K562 (cell line): ENCODE results near the gene CYP11A1. TPM values are rescaled to one million over a fixed set of nuclear protein-coding genes. Genes with fewer than 3 reads are reported as not detected.

Experiments used
- ATAC-seq: fragments of 200-7000 bp; cut with Tn5 transposase; 3 replicates; pipeline ENCODE4 v1.9.1; 2020; ENCODE audit warnings: moderate library complexity
- BruUV-seq: library from RNA; stranded (reverse); fragments of 400-500 nt; replicated peaks from 2 replicates; lab custom pipeline; 2021; lab: Mats Ljungman, UMichigan
- CTCF ChIA-PET: fragments of 300-600 bp; formaldehyde crosslinking; extraction: SDS; loops from one replicate; lab custom pipeline; 2021; ENCODE audit warnings: low intra/inter-chr PET ratio; lab: Yijun Ruan, JAX
- POLR2A ChIA-PET: fragments of 300-600, 350-650 bp; sonication (Branson Sonifier 250); formaldehyde crosslinking; extraction: SDS; loops from one replicate; lab custom pipeline; 2021; ENCODE audit warnings: antibody characterized with exemption, inconsistent platforms; lab: Yijun Ruan, JAX
- DNase-seq, 4 experiments: peaks; one replicate each; pipeline versions ENCODE4 v3.0.0 to v3.0.0-alpha.2; 2011 to 2018; ENCODE audit warnings: low spot score in 3 of 4, mixed read lengths in 3 of 4; ENCODE audit errors: extremely low read depth in 1 of 4
- FAIRE-seq: peaks from 2 replicates; lab custom pipeline; 2011; peaks lifted over from hg19 to GRCh38; lab: Jason Lieb, UNC
- H2AFZ ChIP-seq: 2 replicates; pipeline ENCODE4 v1.6.0; 2011; ENCODE audit warnings: low read depth, low read length, control low read depth, inconsistent platforms
- H3K27ac ChIP-seq: fragments of 200-600 bp; 3 replicates; pipeline ENCODE4 v1.8.0; 2011; ENCODE audit warnings: low read depth, mild to moderate bottlenecking, control low read depth, inconsistent platforms, low read length, moderate library complexity, mixed read lengths; ENCODE audit errors: extremely low read depth
- H3K27me3 ChIP-seq, 2 experiments: fragments of 300-600 bp in 1 of 2; 2 replicates in 1 of 2; 3 replicates in 1 of 2; pipeline versions ENCODE4 v1.6.0 to v1.8.0; 2011; ENCODE audit warnings: inconsistent platforms in 2 of 2, low read length in 2 of 2, mild to moderate bottlenecking in 1 of 2, mixed read lengths in 1 of 2, moderate library complexity in 1 of 2; ENCODE audit not compliant: control insufficient read depth in 2 of 2, insufficient read depth in 2 of 2
- H3K36me3 ChIP-seq: fragments of 300-600 bp; 3 replicates; pipeline ENCODE4 v1.8.0; 2011; ENCODE audit warnings: mild to moderate bottlenecking, low read length, inconsistent platforms; ENCODE audit not compliant: control insufficient read depth, insufficient read depth
- H3K4me1 ChIP-seq, 2 experiments: fragments of 200-600 bp in 1 of 2; replicated peaks in 1 of 2; 2 replicates in 1 of 2; 3 replicates in 1 of 2; pipeline versions ENCODE4 v1.5.1 to v1.8.0; 2011; ENCODE audit warnings: inconsistent platforms in 2 of 2, low read length in 2 of 2, mild to moderate bottlenecking in 1 of 2, mixed read lengths in 1 of 2, moderate library complexity in 1 of 2; ENCODE audit not compliant: control insufficient read depth in 2 of 2, insufficient read depth in 2 of 2
- H3K4me2 ChIP-seq: 2 replicates; pipeline ENCODE4 v1.6.1; 2011; ENCODE audit warnings: low read length, control low read depth, inconsistent platforms, mixed read lengths; ENCODE audit not compliant: insufficient read depth
- H3K4me3 ChIP-seq: fragments of 200-600 bp; sonication (generic), shearing (Covaris generic); 2 replicates; pipeline ENCODE4 v1.5.1; 2016; ENCODE audit warnings: control low read depth, inconsistent platforms
- H3K79me2 ChIP-seq: fragments of 200-600 bp; 3 replicates; pipeline ENCODE4 v1.8.0; 2011; ENCODE audit warnings: low read length, inconsistent platforms; ENCODE audit not compliant: control insufficient read depth, insufficient read depth
- H3K9ac ChIP-seq, 2 experiments: 2 replicates each; pipeline versions ENCODE4 v1.6.0 to v1.6.1; 2011; ENCODE audit warnings: low read depth in 2 of 2, low read length in 2 of 2, control low read depth in 1 of 2, inconsistent platforms in 1 of 2, mild to moderate bottlenecking in 1 of 2, mixed read lengths in 1 of 2; ENCODE audit not compliant: insufficient read depth in 1 of 2
- H3K9me1 ChIP-seq: one replicate; pipeline ENCODE4 v1.6.0; 2011; ENCODE audit warnings: inconsistent platforms, mild to moderate bottlenecking, low read length, moderate library complexity; ENCODE audit not compliant: control insufficient read depth, insufficient read depth
- H3K9me3 ChIP-seq: replicated peaks from 2 replicates; pipeline ENCODE4 v1.5.1; 2011; ENCODE audit warnings: low read depth, low read length, inconsistent platforms; ENCODE audit not compliant: control insufficient read depth, insufficient read depth
- H4K20me1 ChIP-seq: replicated peaks from 2 replicates; pipeline ENCODE4 v1.6.1; 2011; ENCODE audit warnings: low read length, inconsistent platforms, mixed read lengths; ENCODE audit not compliant: control insufficient read depth, insufficient read depth
- BRCA1 ChIP-seq, 2 experiments: fragments of 450-650 bp in 1 of 2; sonication (generic) in 1 of 2; formaldehyde crosslinking in 1 of 2; IDR thresholded peaks; 2 replicates each; pipeline versions ENCODE4 v1.5.0 to v1.6.1; 2017 to 2020; ENCODE audit warnings: mild to moderate bottlenecking in 1 of 2, missing genetic modification reagents in 1 of 2
- CBX5 ChIP-seq: IDR thresholded peaks from 2 replicates; pipeline ENCODE4 v1.6.1; 2014; ENCODE audit warnings: low read depth, borderline replicate concordance
- HCFC1 ChIP-seq: IDR thresholded peaks from 2 replicates; pipeline ENCODE4 v1.6.1; 2012; ENCODE audit warnings: low read depth, low read length, improper control_type of control experiment
- HMG20A ChIP-seq: fragments of 450-650 bp; formaldehyde crosslinking; conservative IDR thresholded peaks from 2 replicates; pipeline ENCODE4 v1.4.0; 2020; ENCODE audit warnings: mild to moderate bottlenecking, mixed read lengths
- KDM1A ChIP-seq, 2 experiments: fragments of 450-650 bp; IDR thresholded peaks; 2 replicates each; pipeline ENCODE4 v1.6.1; 2016; ENCODE audit warnings: mild to moderate bottlenecking in 2 of 2
- SLC30A9 ChIP-seq: fragments of 250-450 bp; sonication (Bioruptor Pico); IDR thresholded peaks from 2 replicates; pipeline ENCODE4 v1.8.0; 2022; ENCODE audit warnings: mild to moderate bottlenecking, moderate library complexity
- ZNF12 ChIP-seq: sonication (generic); formaldehyde crosslinking; IDR thresholded peaks from 2 replicates; pipeline ENCODE4 v1.4.0; 2020; ENCODE audit warnings: mild to moderate bottlenecking, missing genetic modification reagents
- ZNF197 ChIP-seq: fragments of 200-800 bp; sonication (Bioruptor generic); IDR thresholded peaks from 2 replicates; pipeline ENCODE4 v1.6.1; 2016; ENCODE audit warnings: low read depth, missing genetic modification characterization, missing compliant biosample characterization
- ZNF3 ChIP-seq: fragments of 250-450 bp; sonication (Bioruptor Pico); IDR thresholded peaks from 2 replicates; pipeline ENCODE4 v1.5.0; 2021; ENCODE audit warnings: mild to moderate bottlenecking, moderate library complexity
- WGBS: fragments of 100-300 bp; shearing (Covaris generic); methylation state at CpG from one replicate; pipeline ENCODE4 v1.1.6; 2016; ENCODE audit warnings: low coverage, mixed read lengths; ENCODE audit not compliant: insufficient coverage; ENCODE audit errors: missing lambda C conversion rate; 5-methylcytosine and 5-hydroxymethylcytosine counted together
- in situ Hi-C: fragments of 300-500 bp; cut with MboI; formaldehyde crosslinking; loops from 4 replicates; pipeline ENCODE4 v1.15.0; 2018; ENCODE audit warnings: inconsistent platforms, mixed read lengths
- intact Hi-C: fragments of 100-400 bp; cut with micrococcal nuclease; formaldehyde crosslinking; loops from 2 replicates; pipeline ENCODE4 v1.14.2; 2022
- polyA plus RNA-seq, 8 experiments: library from polyadenylated mRNA; depleted of rRNA in 4 of 8; stranded (reverse) in 5 of 8; unstranded in 3 of 8; fragments of >200 nt; fragmentation: Nextera tagmentation in 2 of 8; fragmentation: Illumina TruSeq in 1 of 8; extraction: Ambion mirVana in 2 of 8; extraction: Trizol in 1 of 8; gene quantifications; 2 replicates each; pipeline versions ENCODE4 v1.2.1 to v1.2.3, GENCODE V29; 2011 to 2014; ENCODE audit warnings: inconsistent platforms in 1 of 8, missing spikeins in 1 of 8
- total RNA-seq, 7 experiments: library from RNA; depleted of rRNA in 6 of 7; stranded (reverse); fragments of >200 nt in 6 of 7; fragmentation: Illumina TruSeq in 2 of 7; extraction: Trizol in 2 of 7; gene quantifications; 2 replicates each; pipeline versions ENCODE4 v1.2.1 to v1.2.3, GENCODE V29; 2011 to 2021; ENCODE audit warnings: low replicate concordance in 1 of 7
- TF ChIP-seq, protein P1 (sequence below), 2 experiments: fragments of 250-450 bp in 1 of 2; fragments of 450-650 bp in 1 of 2; sonication (Bioruptor Pico) in 1 of 2; IDR thresholded peaks; 2 replicates each; pipeline versions ENCODE4 v1.6.1 to v1.8.0; 2016 to 2021; ENCODE audit warnings: mild to moderate bottlenecking in 2 of 2, moderate library complexity in 2 of 2, missing compliant biosample characterization in 1 of 2, missing genetic modification characterization in 1 of 2
- TF ChIP-seq, protein P2 (sequence below): fragments of 450-650 bp; formaldehyde crosslinking; IDR thresholded peaks from 2 replicates; pipeline ENCODE4 v1.4.0; 2020; ENCODE audit warnings: mild to moderate bottlenecking, moderate library complexity
- TF ChIP-seq, protein P3 (sequence below): fragments of 250-450 bp; sonication (Bioruptor Pico); IDR thresholded peaks from 2 replicates; pipeline ENCODE4 v1.8.0; 2022; ENCODE audit warnings: moderate library complexity, mild to moderate bottlenecking, inconsistent platforms

Gene CYP11A1
- total and polyA plus RNA-seq, 9 of the 15 experiments (the other 6 are each of a cell fraction or from before 2014, with no cell fraction given), result 0.06 to 0.24 (median 0.10) TPM; not detected in 4

DNA sequence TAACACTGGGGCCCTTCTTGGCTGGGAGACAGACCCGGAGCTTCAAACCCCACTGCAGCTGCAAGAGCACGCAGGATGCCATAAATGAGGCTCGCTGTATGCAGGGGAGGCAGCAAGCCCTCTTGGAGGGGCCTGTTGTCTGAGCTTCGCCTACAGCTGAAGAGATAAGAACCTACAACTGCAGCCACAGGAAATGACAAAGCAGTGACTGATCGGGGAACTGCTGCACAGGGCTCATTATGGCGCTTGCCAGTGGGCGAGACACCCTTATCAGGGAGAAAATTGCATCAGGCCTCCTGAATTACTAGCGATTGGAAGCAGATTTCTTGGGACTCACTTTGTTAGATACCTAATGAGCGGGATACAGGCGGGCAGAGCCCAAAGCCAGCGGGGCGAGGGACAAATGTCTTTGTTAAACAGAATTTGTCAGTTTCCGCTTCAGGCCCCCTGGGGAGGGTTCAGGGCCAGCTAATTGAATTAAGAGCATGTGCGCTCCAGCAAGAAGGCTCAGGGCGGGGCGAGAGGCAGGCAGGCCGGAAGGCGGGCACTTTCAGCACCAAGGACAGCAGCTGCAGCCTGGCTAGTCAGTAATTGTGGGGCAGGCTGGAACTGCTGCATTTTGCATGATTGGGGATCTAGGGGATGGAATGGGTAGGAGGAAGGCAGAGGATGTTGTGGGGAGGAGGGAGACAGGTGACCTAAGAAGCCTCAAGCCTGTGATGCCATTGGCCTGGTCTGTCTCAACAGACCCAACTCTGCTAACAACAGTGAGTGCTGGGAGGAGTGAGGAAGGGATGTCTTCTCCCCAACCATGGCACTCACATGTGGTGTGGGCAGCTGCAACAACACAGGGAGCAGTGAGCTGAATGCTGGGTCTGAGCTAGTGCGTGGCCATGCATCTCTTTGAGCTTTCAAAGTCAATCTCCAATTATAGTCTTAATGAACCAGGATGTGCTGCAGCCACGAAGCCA, 76.1 kb downstream of the CYP11A1 start:
- WGBS, result under 1% methylated on average over 20 of the region's 20 CpGs
- no peaks in the 10 kb centered on the region for H3K9me3 ChIP-seq
- no TSS peak for BruUV-seq
- 0 out of 5 replicates have a peak, but pooled peaks cover 0 to 5% of the 10 kb centered on the region in 2 experiments for H3K27me3 ChIP-seq
- peaks cover 3% of the 10 kb centered on the region for H3K9me1 ChIP-seq
- no peak overlapping the region for H3K9ac ChIP-seq
- intact Hi-C loops, result loop anchor here (10.0 kb wide), 1 partner anchor 47 kb away; no protein-coding TSS in a partner anchor
- FAIRE-seq (peak; percentile 91), DNase-seq (peak; percentile 84 to 91 (median 88)), ATAC-seq (peak; percentile 97)
- in situ Hi-C loops, result loop anchor here (25.0 kb wide), 1 partner anchor 1654 kb away; no protein-coding TSS in a partner anchor
- no peak overlapping the region for H3K4me3 ChIP-seq
- peaks cover 25% of the 10 kb centered on the region for H4K20me1 ChIP-seq
- peak overlapping the region; percentile 18; the same call in 1 of the 2 replicates for H2AFZ ChIP-seq
- ChIA-PET CTCF (interaction anchor here (0.6 kb wide), 1 partner anchor 20 kb away, joined by 4 read pairs; no protein-coding TSS in a partner anchor), POLR2A (interaction anchor here (0.6 to 1.2 kb wide), 4 partner anchors 18 to 144 kb away, joined by 3 to 6 read pairs (median 3); no protein-coding TSS in a partner anchor)
- peak overlapping the region; percentile 47 for H3K4me2 ChIP-seq
- no peaks in the 10 kb centered on the region for H3K79me2 ChIP-seq
- H3K4me1 ChIP-seq, result peaks cover 5 to 13% of the 10 kb centered on the region in 2 experiments; a peak in 4 of 5 replicates
- H3K36me3 ChIP-seq, result no peaks in the 10 kb centered on the region
- peak overlapping the region; percentile 57; the same call in 1 of the 3 replicates for H3K27ac ChIP-seq
- TF ChIP-seq CBX5, result no peak
- no peak for TF ChIP-seq SLC30A9 (CRISPR knock-in tag)
- TF ChIP-seq ZNF12 (CRISPR knock-in tag), result no peak
- TF ChIP-seq ZNF197, result no peak
- no peak for TF ChIP-seq HMG20A (CRISPR knock-in tag)
- TF ChIP-seq, protein P1, sequence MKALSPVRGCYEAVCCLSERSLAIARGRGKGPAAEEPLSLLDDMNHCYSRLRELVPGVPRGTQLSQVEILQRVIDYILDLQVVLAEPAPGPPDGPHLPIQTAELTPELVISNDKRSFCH (CRISPR knock-in tag; IDR thresholded peaks at IDR 0.05), result no peak
- TF ChIP-seq, protein P1 (tag; IDR thresholded peaks at IDR 0.05), result peak; percentile 45; the same call in 1 of the 2 replicates
- peak; percentile 17; the same call in 1 of the 2 replicates for TF ChIP-seq HCFC1
- no peak for TF ChIP-seq BRCA1 (IDR thresholded peaks at IDR 0.05)
- TF ChIP-seq BRCA1 (CRISPR knock-in tag; IDR thresholded peaks at IDR 0.05), result no peak
- TF ChIP-seq ZNF3 (CRISPR knock-in tag), result no peak
- TF ChIP-seq, protein P2, sequence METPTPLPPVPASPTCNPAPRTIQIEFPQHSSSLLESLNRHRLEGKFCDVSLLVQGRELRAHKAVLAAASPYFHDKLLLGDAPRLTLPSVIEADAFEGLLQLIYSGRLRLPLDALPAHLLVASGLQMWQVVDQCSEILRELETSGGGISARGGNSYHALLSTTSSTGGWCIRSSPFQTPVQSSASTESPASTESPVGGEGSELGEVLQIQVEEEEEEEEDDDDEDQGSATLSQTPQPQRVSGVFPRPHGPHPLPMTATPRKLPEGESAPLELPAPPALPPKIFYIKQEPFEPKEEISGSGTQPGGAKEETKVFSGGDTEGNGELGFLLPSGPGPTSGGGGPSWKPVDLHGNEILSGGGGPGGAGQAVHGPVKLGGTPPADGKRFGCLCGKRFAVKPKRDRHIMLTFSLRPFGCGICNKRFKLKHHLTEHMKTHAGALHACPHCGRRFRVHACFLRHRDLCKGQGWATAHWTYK (CRISPR knock-in tag), result no peak
- TF ChIP-seq, protein P3, sequence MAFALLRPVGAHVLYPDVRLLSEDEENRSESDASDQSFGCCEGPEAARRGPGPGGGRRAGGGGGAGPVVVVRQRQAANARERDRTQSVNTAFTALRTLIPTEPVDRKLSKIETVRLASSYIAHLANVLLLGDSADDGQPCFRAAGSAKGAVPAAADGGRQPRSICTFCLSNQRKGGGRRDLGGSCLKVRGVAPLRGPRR (CRISPR knock-in tag), result no peak
- TF ChIP-seq KDM1A (IDR thresholded peaks at IDR 0.05), result no peak
